ENCODE data around the gene CPA4.
"Not testable (repeated sequence)": the region's sequence is repeated elsewhere in the genome, so short reads cannot be mapped to it uniquely, and the experiment has no call there.

CPA4 gene

DNA sequence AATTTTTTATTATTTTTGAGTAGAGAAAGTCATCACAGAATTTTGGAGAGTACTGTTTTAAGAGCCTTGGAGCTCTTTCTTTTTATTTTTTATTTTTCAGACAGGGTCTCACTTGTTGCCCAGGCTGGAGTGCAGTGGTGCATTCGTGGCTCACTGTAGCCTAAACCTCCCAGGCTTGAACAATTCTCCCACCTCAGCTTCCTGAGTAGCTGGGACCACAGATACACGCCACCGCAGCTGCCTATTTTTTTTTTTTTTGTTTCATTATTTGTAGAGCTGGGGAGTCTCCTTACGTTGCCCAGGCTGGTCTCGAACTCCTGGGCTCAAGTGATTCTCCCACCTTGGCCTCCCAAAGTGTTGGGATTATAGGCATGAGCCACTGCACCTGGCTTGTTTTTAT, 10.6 kb downstream of the CPA4 start:
- no peak for DNase-seq

DNA sequence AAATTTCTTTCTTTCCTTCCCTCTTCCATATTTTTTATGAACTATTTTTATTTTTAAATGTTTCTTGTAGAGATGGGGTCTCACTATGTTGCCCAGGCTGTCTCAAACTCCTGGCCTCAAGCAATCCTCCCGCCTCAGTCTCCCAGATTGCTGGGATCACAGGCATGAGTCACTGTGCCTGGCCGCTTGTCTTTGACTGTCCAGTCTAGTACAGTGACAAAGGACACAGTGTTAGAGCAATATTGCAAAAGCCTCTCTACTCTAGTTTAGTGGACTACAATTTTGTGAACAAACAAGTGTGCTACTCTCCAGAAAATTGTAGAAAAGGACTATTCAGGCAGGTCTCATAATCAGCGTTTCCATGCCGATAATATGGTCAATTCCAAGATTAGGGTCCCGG, 11.0 kb downstream of the CPA4 start:
- no peak for DNase-seq

DNA sequence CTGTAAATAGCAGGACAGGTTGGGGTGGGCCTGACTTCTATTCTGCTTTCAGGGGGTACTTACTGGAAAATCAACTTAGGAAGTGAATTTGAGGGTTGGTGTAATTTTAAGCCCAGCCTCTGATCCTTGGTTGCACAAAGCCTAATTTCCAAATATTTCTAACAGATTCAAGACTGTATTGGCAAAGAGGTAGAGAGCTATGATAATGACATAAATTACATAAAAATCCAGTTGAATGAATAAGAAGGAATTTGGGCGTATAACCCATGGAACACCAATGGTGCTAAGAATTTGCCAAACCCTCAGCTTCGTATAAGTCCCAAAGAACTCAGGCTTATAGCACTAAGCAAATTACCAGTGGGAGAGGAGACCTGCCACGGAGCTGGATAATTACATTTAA, 11.9 kb downstream of the CPA4 start:
- no peak for DNase-seq

DNA sequence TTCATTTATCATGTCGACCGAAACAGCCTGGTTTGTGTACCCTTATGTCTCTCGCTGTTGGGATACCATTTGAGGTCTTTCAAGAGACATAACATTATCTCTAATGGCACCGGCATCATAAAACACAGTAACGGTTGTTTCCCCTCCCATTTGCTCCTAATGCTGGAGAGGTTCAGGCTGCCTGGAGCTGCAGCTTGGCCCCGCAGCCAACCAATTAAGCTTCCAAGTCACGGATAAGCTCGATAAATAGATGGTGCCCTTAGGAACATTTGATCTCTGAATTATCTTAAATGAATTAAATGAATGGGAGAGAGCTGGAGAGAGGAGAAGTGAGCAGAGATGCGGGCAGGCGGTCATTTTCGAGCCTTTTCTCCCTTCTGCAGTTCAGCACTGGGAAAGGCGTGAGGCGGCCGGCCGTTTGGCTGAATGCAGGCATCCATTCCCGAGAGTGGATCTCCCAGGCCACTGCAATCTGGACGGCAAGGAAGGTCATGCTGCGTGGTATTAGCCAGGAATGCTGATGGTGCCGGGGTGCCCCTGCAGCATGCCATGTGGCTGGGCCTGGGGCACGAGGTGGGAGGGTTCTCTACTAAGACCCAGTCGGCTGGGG, 12.6 kb downstream of the CPA4 start:
- DNase-seq = no peak

DNA sequence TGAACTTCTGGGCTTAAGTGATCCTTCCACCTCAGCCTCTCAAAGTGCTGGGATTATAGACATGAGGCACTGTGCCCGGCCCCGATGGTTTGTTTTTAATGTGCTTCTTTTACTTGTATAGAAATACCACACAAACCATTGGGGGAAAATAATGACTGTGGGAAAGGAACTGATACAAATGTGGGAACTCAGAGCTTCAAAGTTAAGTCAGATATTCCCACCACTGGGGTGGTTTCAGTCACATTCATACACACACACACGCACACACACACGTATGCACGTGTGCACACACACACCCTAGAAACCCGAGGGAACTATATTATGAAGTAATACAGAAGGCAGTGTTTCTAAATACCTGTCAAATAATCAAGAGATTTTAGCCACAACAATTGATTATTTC, 17.0 kb downstream of the CPA4 start:
- DNase-seq = no peak

DNA sequence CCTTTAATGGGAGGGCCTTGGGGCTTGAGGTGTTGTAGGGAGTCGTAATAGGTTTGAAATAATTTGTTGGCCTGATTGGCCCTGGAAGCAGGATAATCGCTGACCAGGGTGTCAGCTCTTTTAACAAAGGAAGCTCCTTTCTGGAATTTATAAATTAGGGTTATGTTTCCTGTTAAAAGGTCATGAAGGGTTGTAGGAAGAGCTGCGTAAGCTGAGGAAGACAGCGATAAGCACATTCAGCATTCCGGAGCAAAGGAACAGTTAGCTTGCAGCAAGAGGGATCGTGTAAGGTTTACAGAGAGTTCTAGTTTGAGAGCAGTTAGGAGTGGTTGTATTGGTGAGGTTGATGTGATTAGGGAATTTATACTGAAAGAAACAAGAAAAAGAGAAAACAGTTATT, 21.3 kb downstream of the CPA4 start:
- DNase-seq = no peak

DNA sequence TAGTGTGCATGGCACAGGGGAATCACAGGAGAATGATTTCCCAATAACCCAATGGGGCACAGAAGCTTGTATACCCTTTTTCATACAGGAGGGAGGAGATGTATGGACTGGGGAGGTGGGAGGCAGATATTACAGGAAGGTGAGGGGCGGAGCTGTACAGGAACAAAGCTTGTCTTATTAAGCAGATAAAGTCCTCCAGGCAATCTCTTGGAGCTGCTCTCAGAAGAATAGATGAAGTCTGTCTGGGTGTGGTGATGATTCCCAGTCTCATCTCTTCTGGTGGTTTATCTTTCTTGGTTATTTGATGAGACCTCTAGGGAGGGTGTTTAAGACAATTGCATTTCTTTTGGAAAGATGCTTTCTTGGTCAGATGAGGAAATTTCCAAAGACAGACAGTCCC, 26.6 kb downstream of the CPA4 start:
- no peak for DNase-seq

DNA sequence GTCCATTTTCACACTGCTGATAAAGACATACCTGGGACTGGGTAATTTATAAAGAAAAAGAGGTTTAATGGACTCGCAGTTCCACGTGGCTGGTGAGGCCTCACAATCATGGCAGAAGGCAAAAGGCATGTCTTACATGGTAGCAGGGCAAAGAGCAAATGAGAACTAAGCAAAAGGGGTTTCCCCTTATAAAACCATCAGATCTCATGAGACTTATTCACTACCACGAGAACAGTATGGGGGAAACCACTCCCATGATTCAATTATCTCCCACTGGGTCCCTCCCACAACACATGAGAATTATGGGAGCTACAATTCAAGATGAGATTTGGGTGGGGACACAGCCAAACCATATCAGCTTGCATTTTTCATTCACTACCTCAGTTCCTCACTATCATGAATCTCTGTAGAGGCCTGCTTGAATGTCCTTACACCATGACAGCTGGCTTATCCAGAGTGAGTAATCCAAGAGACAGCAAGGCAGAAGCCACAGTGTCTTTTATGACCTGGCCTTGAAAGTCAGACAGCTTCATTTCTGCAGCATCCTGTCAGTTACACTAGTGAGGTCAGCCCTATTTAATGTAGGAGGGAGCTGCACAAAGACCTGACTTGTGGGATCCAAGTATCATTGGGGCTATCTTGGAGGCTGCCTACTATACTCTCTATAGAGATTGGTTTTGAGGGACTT, 28.7 kb downstream of the CPA4 start:
- not testable (repeated sequence) for DNase-seq

DNA sequence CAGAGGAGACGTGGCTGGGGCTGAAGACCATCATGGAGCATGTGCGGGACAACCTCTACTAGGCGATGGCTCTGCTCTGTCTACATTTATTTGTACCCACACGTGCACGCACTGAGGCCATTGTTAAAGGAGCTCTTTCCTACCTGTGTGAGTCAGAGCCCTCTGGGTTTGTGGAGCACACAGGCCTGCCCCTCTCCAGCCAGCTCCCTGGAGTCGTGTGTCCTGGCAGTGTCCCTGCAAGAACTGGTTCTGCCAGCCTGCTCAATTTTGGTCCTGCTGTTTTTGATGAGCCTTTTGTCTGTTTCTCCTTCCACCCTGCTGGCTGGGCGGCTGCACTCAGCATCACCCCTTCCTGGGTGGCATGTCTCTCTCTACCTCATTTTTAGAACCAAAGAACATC, 29.7 kb downstream of the CPA4 start:
- DNase-seq = no peak

DNA sequence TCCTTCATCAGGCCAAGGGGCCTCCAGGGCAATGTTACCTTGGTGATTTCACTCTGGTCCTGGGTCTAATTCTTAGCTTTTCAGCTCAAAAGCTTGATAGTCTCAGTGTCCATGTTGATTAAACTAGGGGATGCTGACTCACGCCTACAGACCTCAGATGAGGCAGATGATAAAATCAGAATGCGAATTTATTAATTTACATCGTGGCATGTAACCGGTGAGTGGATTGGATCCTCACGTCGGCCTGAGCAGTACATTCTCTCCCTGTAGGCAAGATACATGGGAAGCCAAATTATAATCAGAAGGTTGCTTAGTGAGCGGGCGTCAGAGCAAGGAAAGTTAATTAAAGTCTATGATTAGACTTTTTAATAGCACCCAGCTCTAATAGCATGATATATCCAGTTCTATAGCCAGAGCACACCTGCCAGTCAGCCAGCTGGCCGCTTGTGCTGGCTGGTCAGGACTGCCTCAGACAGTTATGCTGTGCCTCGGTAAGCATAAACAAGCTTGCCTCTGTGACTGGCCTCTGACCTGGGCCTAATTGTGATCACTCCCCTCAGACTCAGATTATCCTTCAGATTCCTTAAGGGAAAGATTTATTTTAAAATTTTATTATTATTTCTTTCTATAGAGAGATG, 31.5 kb downstream of the CPA4 start:
- no peak for DNase-seq

DNA sequence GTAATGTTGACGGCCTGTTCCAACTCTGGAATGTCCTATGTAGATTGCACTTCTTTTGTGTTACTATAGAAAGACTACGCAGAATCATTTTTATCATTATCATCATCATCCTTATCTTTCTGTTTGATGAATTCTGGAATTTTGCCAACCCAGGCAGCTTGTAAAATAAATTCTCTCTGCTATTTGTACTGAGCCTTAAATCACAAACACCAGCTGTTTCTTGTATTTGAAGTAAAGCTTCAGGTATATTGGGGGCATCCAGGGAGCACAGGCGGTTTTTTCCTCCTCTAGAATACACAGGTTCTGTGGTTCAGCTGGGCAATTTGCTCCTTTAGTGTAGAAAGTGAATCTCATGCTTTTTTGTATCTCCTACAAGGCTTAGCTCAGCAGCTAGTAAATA, 36.7 kb downstream of the CPA4 start:
- no peak for DNase-seq

DNA sequence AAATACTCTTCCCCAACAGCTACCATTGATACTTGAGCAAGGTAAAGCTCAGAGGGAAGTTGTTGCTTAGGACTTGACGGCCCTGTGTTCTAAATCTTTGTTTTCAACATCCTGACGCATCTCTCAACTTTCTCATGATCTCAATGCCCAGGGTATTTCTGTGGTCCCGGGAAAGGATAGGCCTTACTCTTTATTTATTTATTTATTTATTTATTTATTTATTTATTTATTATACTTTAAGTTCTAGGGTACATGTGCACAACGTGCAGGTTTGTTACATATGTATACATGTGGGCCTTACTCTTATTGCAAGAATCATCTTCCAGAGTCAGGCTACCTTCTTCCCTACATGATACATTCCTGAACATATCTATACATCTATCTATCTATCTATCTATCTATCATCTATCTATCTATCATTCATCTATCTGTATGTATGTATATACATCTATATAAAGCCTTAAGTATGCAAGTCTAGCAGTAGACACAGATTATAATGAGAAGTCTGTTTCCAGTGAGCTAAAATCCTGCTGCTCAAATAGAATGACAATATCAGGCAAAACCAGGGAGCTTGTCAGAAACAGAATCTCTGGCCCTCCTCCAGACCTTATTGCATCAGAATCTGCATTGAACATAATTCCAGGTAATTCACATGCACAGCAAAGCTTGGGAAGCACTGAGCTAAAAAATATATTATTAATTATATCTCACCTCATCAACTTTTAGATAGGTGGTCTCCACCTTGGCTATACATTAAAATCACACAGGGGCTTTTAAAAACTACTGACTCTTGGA, 39.5 kb downstream of the CPA4 start:
- DNase-seq = no peak

DNA sequence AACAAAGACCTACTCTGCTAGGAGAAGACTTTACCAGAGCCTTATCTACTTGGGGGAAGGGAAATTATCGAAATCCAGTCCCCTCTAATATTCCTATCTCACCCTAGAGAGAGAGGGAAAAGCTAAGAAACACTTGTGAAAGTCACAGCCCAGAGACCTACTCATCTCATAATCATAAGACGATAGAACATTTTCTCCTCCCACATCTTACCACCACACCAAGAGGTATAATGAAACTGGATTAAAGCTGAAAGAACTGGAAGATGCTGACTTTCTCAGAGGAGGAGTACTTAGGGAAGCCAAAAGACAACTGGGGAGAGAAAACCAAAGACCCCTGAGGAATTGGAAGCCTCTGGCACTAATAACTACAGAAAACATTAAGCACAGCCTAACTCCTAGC, 40.9 kb downstream of the CPA4 start:
- no peak for DNase-seq

DNA sequence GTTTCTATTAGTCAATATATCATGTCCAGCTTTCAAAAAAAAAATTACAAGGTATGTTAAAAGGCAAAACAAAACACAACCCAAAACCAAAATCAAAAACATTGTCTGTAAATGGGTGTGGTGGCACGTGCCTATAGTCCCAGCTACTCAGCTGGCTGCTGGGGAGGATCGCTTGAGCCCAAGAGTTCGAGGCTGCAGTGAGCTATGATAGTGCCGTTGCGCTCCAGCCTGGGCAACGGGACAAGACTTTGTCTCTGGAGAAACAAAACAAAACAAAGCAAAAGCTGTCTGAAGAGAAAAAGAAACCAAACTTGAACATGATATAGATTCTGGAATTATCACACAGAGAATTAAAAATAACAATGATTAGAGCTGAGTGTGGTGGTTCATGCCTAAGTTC, 41.3 kb downstream of the CPA4 start:
- no peak for DNase-seq

DNA sequence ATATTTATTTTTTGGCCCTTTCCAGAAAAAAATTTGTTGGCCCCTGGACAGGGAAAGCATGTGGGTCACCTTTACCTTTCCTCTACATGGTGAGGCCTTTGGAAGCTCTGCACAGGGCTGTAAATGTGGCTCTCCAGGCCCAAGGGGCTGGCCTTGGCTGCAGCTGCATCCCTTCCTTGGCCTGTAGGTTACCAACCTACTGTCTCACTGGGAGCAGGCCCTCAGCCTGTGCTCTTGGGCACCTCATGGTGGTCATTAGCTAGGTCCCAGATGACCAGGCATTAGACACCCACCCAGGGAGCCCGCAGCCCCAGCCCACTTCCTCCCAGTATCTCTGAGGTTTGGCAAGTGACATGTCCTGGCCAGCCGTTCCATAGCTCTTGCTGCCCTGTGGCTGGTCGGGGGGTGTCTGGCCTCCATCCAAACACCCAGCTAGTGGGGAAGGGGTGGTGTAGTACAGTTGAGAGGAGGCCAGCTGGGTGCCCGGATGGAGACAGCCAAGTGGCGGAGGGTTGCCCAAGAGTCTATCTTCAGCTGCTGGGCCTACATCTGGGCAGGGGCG, 44.5 kb downstream of the CPA4 start:
- DNase-seq = no peak

DNA sequence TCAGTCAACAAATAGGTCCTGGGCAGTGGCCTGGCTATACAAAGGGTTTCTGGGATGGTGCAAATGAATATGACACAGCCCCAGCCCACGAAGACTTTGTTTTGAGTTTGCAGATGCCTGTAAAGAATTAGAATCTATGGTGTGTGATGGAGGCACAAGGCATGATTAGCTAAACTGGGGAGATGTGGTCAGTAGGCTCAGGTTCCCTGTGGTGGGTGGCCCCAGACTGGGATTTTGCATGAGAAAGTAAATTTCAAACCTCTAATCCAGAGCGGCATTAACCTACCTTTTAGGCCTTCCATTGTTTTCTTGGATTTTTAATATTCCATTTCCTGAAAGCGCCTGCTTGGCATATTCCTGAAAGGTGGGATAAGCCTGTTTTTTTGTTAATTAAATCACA, 45.3 kb downstream of the CPA4 start:
- DNase-seq = no peak

DNA sequence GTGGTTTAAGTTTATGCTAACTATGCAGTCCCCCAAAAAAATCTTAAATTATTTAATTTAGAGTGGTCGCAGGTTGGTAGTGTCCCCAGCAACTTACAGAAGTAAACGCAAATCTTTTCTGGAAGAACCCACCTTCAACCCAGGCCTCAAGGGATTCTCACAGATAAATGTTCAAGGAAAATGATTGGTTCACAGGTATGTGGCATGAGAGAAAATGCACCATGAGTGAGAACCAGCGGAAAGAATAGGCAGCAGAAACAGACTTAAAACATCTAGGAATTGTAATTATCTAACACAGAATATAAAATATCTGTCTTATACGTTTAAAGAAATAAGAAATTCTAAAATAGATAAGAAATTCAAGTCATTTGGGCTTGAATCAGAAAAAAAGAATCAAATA, 48.9 kb downstream of the CPA4 start:
- no peak for DNase-seq

DNA sequence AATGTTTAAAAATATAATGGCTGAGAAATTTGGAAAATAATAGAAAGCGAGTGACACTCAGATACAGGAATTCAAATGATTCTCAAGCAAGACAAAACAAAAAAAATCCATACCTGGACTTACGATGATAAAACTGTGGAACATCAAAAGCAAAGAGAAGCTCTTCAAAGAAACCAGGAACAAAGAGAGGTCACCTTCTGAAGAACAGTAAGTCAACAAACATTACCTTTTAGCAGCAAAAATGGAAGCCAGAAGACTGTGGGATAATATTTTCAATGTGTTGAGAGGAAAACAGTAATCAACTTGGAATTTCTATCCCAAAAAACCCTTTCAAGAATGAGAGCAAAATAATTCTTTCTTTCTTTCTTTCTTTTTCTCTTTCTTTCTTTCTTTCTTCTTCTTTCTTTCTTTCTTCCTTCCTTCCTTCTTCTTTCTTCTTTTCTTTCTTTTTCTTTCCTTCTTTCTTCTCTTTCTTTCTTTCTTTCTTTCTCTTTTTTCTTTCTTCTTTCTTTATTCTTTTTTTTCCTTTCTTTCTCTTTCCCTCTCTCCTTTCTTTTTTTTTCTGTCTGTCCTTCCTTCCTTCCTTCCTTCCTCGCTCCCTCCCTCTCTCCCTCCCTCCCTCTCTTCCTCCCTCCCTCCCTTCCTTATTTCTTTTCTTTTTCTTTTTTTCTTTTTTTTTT, 49.9 kb downstream of the CPA4 start:
- DNase-seq = no peak

DNA sequence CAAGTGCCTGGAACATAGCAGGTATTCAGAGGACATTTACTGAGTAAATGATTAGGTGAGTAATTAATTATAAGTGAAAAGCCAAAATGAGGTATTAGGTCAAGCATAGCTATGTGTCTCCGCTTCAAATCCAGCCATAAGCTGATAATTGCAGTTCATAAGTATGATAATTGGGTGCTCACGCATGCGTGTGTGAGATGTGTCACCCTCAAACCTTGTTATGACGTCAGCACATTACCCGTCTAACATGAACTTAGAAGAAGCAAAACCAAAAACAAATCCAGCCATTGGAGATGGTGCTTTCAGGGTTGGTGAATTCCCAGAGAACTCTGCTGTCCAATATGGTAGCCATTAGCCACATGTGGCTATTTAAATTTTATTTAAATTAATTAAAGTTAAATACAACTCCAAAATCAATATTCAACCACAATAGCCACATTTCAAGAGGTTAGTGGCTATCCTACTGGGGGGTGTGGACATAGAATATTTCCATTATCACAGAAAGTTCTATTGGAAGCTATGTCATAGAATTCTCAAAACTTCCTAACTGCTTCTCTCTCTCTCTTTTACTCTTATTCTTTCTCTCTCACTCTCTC, 51.4 kb downstream of the CPA4 start, which contains the start of gene CPA5:
TSS of gene CPA5 (plus strand) at position 546 of the 596 bp plus-strand sequence. CDS start 1,670 bp downstream, outside the sequence.
- DNase-seq = no peak

DNA sequence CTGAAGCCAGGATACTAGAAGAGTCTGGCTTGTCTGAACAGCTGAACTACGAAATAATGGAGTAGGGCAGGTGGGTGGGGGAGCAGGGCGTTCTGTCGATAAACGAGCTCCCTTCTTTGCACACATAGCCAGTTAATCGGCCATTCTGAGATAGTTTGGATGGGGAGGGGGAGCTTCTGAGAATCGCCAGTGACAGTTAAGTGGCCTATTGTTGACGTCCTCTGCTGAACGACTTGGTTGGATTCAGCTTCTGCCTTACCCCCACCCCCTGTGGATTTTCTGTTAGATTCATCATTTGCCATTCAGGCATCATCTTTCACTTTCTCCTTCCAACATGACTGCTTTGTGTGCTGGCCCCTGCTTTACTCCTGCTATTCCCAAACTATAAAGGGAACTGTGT, 52.2 kb downstream of the CPA4 start:
- DNase-seq = no peak

DNA sequence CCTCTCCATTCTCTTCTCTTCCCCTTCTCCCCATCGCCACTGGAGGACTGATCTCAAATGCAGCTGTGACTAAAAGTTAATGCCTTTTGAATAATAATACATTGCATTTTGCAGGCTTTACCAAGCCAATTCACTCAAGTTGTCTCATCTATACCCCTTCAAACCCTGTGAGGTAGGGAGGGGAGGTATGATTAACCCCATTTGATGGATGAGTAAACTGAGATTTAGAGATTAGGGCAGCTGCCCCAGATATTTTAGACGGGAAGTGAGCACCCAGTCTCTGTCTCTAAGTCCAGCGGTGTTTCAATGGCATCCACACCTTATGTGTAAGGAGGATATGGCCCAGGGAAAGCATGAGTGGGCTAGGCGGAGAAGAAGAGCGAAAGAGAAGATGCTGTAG, 52.8 kb downstream of the CPA4 start:
- no peak for DNase-seq

DNA sequence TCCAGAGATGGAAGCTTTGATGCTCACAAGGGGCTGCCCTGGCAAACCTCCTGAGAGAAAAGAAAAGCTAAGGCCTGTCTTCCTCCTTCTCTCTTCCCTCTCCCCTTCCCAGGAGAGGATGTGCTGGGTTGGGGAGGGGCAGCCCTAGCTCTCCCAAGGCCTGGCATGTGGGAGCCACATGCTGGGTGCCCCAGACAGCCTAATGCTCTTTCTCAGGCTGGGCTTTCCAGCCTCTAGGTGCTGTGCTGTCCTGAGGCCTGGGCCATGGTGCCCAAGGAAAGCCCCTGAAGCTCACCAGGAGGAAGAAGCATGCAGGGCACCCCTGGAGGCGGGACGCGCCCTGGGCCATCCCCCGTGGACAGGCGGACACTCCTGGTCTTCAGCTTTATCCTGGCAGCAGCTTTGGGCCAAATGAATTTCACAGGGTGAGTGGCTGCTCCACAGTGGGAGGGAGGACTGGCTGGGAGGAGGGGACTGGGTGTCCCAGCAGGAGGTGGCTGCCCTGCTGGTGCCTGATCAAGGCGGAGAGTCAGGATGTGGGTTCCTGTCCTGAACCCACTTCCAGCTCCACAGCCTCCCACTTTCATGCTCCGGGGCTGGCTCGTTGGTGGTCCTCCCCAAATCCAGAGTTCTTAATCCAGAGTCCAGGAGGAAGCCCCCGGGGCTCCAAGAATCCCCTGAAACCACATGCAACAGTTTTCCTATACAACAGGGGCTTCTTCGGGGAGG, 53.4 kb downstream of the CPA4 start:
- DNase-seq = peak in 1 of 3 donors; percentile 44

Data from suppressor macrophage treated with lipopolysaccharide for 1 hour (primary cell).